K562 (cell line): Measurements from ENCODE around the gene KAZALD1. TPM values are rescaled to one million over a fixed set of nuclear protein-coding genes. Genes with fewer than 3 reads are reported as not detected.

ENCODE experiments used
- ATF7 ChIP-seq: fragments of 450-650 bp; IDR thresholded peaks from 2 replicates; pipeline ENCODE4 v1.7.1; 2014; ENCODE audit warnings: mild to moderate bottlenecking, moderate library complexity
- BHLHE40 ChIP-seq: IDR thresholded peaks from 2 replicates; pipeline ENCODE4 v1.6.1; 2011; ENCODE audit warnings: low read length, improper control_type of control experiment
- CBX2 ChIP-seq: fragments of 200-600 bp; sonication (generic); IDR thresholded peaks from one replicate; pipeline ENCODE4 v1.6.1; 2012; ENCODE audit warnings: mild to moderate bottlenecking, low read length, inconsistent platforms; ENCODE audit not compliant: insufficient read depth, poor library complexity, severe bottlenecking
- EZH2 ChIP-seq: IDR thresholded peaks from 2 replicates; pipeline ENCODE4 v1.6.1; 2012; ENCODE audit warnings: low read depth, mild to moderate bottlenecking, inconsistent platforms, low read length, borderline replicate concordance
- NR2F6 ChIP-seq: fragments of 450-650 bp; formaldehyde crosslinking; IDR thresholded peaks from 2 replicates; pipeline ENCODE4 v1.4.0; 2020; ENCODE audit warnings: mild to moderate bottlenecking
- SREBF1 ChIP-seq: fragments of 150-350 bp; IDR thresholded peaks from 2 replicates; pipeline ENCODE4 v1.6.1; 2014; ENCODE audit warnings: antibody characterized with exemption, low read depth, low read length, borderline replicate concordance
- TAF15 ChIP-seq: fragments of 200-400 bp; formaldehyde crosslinking; IDR thresholded peaks from 2 replicates; pipeline ENCODE4 v1.6.1; 2017; ENCODE audit warnings: mild to moderate bottlenecking, low read depth, low read length, moderate library complexity
- ZBED1 ChIP-seq: IDR thresholded peaks from 2 replicates; pipeline ENCODE4 v1.6.1; 2014
- ZKSCAN8 ChIP-seq: fragments of 200-800 bp; sonication (Bioruptor generic); IDR thresholded peaks from 2 replicates; pipeline ENCODE4 v1.6.1; 2016; ENCODE audit warnings: missing genetic modification characterization, missing compliant biosample characterization
- ZNF140 ChIP-seq: fragments of 250-450 bp; sonication (Bioruptor Pico); IDR thresholded peaks from 2 replicates; pipeline ENCODE4 v1.8.0; 2021; ENCODE audit warnings: moderate library complexity, mild to moderate bottlenecking, inconsistent platforms
- ZNF146 ChIP-seq: IDR thresholded peaks from one replicate; pipeline ENCODE4 v1.6.1; 2018; ENCODE audit warnings: missing compliant biosample characterization; ENCODE audit not compliant: unreplicated experiment
- ZNF311 ChIP-seq: fragments of 250-450 bp; sonication (Bioruptor Pico); IDR thresholded peaks from 2 replicates; pipeline ENCODE4 v1.4.0; 2020; ENCODE audit warnings: mild to moderate bottlenecking, moderate library complexity
- ZNF407 ChIP-seq: fragments of 450-650 bp; IDR thresholded peaks from 2 replicates; pipeline ENCODE4 v1.6.1; 2016; ENCODE audit warnings: low read depth
- ZNF518B ChIP-seq: fragments of 250-450 bp; sonication (Bioruptor Pico); IDR thresholded peaks from 2 replicates; pipeline ENCODE4 v1.5.0; 2021; ENCODE audit warnings: mild to moderate bottlenecking, moderate library complexity
- ZSCAN29 ChIP-seq: fragments of 450-650 bp; IDR thresholded peaks from 2 replicates; pipeline ENCODE4 v1.6.1; 2017
- polyA plus RNA-seq, 8 experiments: library from polyadenylated mRNA; depleted of rRNA in 4 of 8; stranded (reverse) in 5 of 8; unstranded in 3 of 8; fragments of >200 nt; fragmentation: Nextera tagmentation in 2 of 8; fragmentation: Illumina TruSeq in 1 of 8; extraction: Ambion mirVana in 2 of 8; extraction: Trizol in 1 of 8; gene quantifications; 2 replicates each; pipeline versions ENCODE4 v1.2.1 to v1.2.3, GENCODE V29; 2011 to 2014; ENCODE audit warnings: inconsistent platforms in 1 of 8, missing spikeins in 1 of 8
- total RNA-seq, 7 experiments: library from RNA; depleted of rRNA in 6 of 7; stranded (reverse); fragments of >200 nt in 6 of 7; fragmentation: Illumina TruSeq in 2 of 7; extraction: Trizol in 2 of 7; gene quantifications; 2 replicates each; pipeline versions ENCODE4 v1.2.1 to v1.2.3, GENCODE V29; 2011 to 2021; ENCODE audit warnings: low replicate concordance in 1 of 7

KAZALD1 gene
- total and polyA plus RNA-seq, 9 of the 15 experiments (the other 6 are each of a cell fraction or from before 2014, with no cell fraction given): 0.15 to 10.0 (median 4.9) TPM

GRCh38 chr10:101014230-101014884 is 47.4 kb upstream of the KAZALD1 start (continued):
- TF ChIP-seq ZNF407: no peak
- no peak for TF ChIP-seq ZSCAN29
- no peak for TF ChIP-seq CBX2
- no peak for TF ChIP-seq SREBF1
- TF ChIP-seq ATF7: no peak
- 0 out of 2 replicates have a peak, but pooled peaks have one; percentile 5 for TF ChIP-seq BHLHE40
- no peak for TF ChIP-seq ZNF146 (CRISPR knock-in tag)
- TF ChIP-seq EZH2: no peak
- TF ChIP-seq ZKSCAN8 (CRISPR knock-in tag): no peak
- no peak for TF ChIP-seq ZBED1
- no peak for TF ChIP-seq ZNF311 (CRISPR knock-in tag)
- no peak for TF ChIP-seq ZNF140
- no peak for TF ChIP-seq TAF15
- no peak for TF ChIP-seq ZNF518B (CRISPR knock-in tag)
- no peak for TF ChIP-seq NR2F6 (CRISPR knock-in tag)
